ENCODE results near the gene KMT2C. TPM values are rescaled to one million over a fixed set of nuclear protein-coding genes. Genes with fewer than 3 reads are reported as not detected.

KMT2C gene
- total and polyA plus RNA-seq, 2 of the 13 experiments (the other 11 are each of a cell fraction or from before 2014, with no cell fraction given) = 7.1 to 14.4 TPM

DNA sequence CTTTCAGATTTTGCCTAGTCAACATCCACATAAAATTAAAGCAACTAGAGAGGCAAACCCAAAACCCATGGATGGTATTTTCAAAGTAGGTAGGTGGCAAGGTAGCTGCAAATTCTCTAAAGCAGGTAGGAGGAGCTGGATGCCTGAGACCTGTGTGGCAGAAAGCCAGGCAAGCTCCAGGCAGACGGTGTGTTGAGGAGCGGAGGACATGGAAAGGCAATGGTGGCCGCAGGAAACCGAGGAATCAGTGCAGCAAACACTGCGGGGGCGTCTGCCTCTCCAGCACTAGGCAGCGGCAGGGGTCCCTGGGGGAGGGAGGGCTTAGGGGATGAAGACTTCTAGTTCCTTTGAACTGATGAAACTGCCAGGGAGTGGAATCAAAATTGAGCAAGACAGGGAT, 309.1 kb downstream of the KMT2C start:
- intact Hi-C loops (cut with micrococcal nuclease; ENCODE audit: unreplicated experiment) (no loop called here), in situ Hi-C loops (cut with HindIII; ENCODE audit: extremely low pct_ligation_motif_present, low pct_unique_long_range_greater_than_20kb) (no loop called here)
- ChIA-PET CTCF (ENCODE audit: low intra/inter-chr PET ratio, low total read pairs) (no interaction called here), POLR2A (no interaction called here)
- Histone ChIP-seq H4K20me1 (ENCODE audit: insufficient read depth, low read length) (no peaks in the 10 kb centered on the region), H3K27me3 (ENCODE audit: control insufficient read depth in 1 of 2, insufficient read depth in 2 of 2, low read length in 2 of 2) (no peaks in the 10 kb centered on the region), H3K4me3 (replicated peaks in 1 of 3; ENCODE audit: insufficient read depth in 1 of 3, low read depth in 2 of 3, low read length in 3 of 3) (no peak overlapping the region), H3K4me1 (ENCODE audit: insufficient read depth, low read length) (no peaks in the 10 kb centered on the region), H3K4me2 (ENCODE audit: low read depth, low read length) (no peak overlapping the region), H3K9me3 (ENCODE audit: low read length) (no peaks in the 10 kb centered on the region), H3K79me2 (ENCODE audit: insufficient read depth, low read length) (no peaks in the 10 kb centered on the region), H3K9ac (ENCODE audit: insufficient read depth, low read depth, low read length) (no peak overlapping the region), H2AFZ (ENCODE audit: low read length) (no peak overlapping the region), H3K27ac (ENCODE audit: extremely low read length, insufficient read depth, low read length) (no peak overlapping the region), H3K36me3 (replicated peaks in 1 of 2; ENCODE audit: control insufficient read depth in 1 of 2, insufficient read depth in 2 of 2, low read length in 2 of 2) (peaks cover 5 to 31% of the 10 kb centered on the region in 2 experiments)
- DNase-seq (ENCODE audit: low spot score) (no peak), ATAC-seq (no peak), FAIRE-seq (no peak)
- 98% methylated on average over 7 of the region's 7 CpGs for WGBS (ENCODE audit: low lambda C conversion rate)
- TF ChIP-seq ZGPAT (CRISPR knock-in tag; IDR thresholded peaks at IDR 0.05) (no peak), SMAD1 (CRISPR knock-in tag; IDR thresholded peaks at IDR 0.05; ENCODE audit: borderline replicate concordance, low read depth) (no peak), ZNF781 (CRISPR knock-in tag; IDR thresholded peaks at IDR 0.05; ENCODE audit: borderline replicate concordance, not compliant biosample characterization) (no peak), ZBTB8A (CRISPR knock-in tag; IDR thresholded peaks at IDR 0.05; ENCODE audit: borderline replicate concordance, low read depth) (no peak), ZNF782 (CRISPR knock-in tag; IDR thresholded peaks at IDR 0.05; ENCODE audit: borderline replicate concordance) (no peak)
- BruUV-seq (replicated peaks) = no TSS peak

- H3K36me3 ChIP-seq (replicated peaks in 1 of 2; ENCODE audit: control insufficient read depth in 1 of 2, insufficient read depth in 2 of 2, low read length in 2 of 2) = peaks cover 20 to 49% of the 10 kb centered on the region in 2 experiments
- BruUV-seq (replicated peaks) = no TSS peak
- TF ChIP-seq GTF3A (CRISPR knock-in tag; conservative IDR thresholded peaks at IDR 0.05) (no peak), SAFB2 (CRISPR knock-in tag; IDR thresholded peaks at IDR 0.05; ENCODE audit: borderline replicate concordance, low read depth) (no peak), MEIS2 (CRISPR knock-in tag; IDR thresholded peaks at IDR 0.05) (no peak), NFKB2 (CRISPR knock-in tag; IDR thresholded peaks at IDR 0.05; ENCODE audit: borderline replicate concordance) (no peak), THYN1 (CRISPR knock-in tag; IDR thresholded peaks at IDR 0.05; ENCODE audit: borderline replicate concordance, low read depth) (no peak), HNRNPL (IDR thresholded peaks at IDR 0.05; ENCODE audit: low read depth, low read length) (no peak)
- TF ChIP-seq, protein P1, sequence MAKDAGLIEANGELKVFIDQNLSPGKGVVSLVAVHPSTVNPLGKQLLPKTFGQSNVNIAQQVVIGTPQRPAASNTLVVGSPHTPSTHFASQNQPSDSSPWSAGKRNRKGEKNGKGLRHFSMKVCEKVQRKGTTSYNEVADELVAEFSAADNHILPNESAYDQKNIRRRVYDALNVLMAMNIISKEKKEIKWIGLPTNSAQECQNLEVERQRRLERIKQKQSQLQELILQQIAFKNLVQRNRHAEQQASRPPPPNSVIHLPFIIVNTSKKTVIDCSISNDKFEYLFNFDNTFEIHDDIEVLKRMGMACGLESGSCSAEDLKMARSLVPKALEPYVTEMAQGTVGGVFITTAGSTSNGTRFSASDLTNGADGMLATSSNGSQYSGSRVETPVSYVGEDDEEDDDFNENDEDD (CRISPR knock-in tag; IDR thresholded peaks at IDR 0.05; ENCODE audit: borderline replicate concordance) = no peak
- TF ChIP-seq, protein P2, sequence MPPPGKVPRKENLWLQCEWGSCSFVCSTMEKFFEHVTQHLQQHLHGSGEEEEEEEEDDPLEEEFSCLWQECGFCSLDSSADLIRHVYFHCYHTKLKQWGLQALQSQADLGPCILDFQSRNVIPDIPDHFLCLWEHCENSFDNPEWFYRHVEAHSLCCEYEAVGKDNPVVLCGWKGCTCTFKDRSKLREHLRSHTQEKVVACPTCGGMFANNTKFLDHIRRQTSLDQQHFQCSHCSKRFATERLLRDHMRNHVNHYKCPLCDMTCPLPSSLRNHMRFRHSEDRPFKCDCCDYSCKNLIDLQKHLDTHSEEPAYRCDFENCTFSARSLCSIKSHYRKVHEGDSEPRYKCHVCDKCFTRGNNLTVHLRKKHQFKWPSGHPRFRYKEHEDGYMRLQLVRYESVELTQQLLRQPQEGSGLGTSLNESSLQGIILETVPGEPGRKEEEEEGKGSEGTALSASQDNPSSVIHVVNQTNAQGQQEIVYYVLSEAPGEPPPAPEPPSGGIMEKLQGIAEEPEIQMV (CRISPR knock-in tag; IDR thresholded peaks at IDR 0.05; ENCODE audit: low read depth) = no peak
These were observed 313.3 kb downstream of the KMT2C start for GRCh38 chr7:152122540-152122939.

More at GRCh38 chr7:152122540-152122939, 313.3 kb downstream of the KMT2C start:
- Histone ChIP-seq H3K4me3 (replicated peaks in 1 of 3; ENCODE audit: insufficient read depth in 1 of 3, low read depth in 2 of 3, low read length in 3 of 3) (no peak overlapping the region), H3K27me3 (ENCODE audit: control insufficient read depth in 1 of 2, insufficient read depth in 2 of 2, low read length in 2 of 2) (no peaks in the 10 kb centered on the region), H3K4me1 (ENCODE audit: insufficient read depth, low read length) (no peaks in the 10 kb centered on the region), H2AFZ (ENCODE audit: low read length) (no peak overlapping the region), H3K9ac (ENCODE audit: insufficient read depth, low read depth, low read length) (no peak overlapping the region), H4K20me1 (ENCODE audit: insufficient read depth, low read length) (no peaks in the 10 kb centered on the region), H3K27ac (ENCODE audit: extremely low read length, insufficient read depth, low read length) (no peak overlapping the region), H3K79me2 (ENCODE audit: insufficient read depth, low read length) (no peaks in the 10 kb centered on the region), H3K4me2 (ENCODE audit: low read depth, low read length) (no peak overlapping the region), H3K9me3 (ENCODE audit: low read length) (no peaks in the 10 kb centered on the region)
- WGBS (ENCODE audit: low lambda C conversion rate) = 100% methylated on average over 1 of the region's 1 CpG
- FAIRE-seq (no peak), ATAC-seq (no peak), DNase-seq (ENCODE audit: low spot score) (no peak)
- POLR2A ChIA-PET = no interaction called here
- intact Hi-C loops (cut with micrococcal nuclease; ENCODE audit: unreplicated experiment) = no loop called here
- in situ Hi-C loops (cut with HindIII; ENCODE audit: extremely low pct_ligation_motif_present, low pct_unique_long_range_greater_than_20kb) = no loop called here
- CTCF ChIA-PET (ENCODE audit: low intra/inter-chr PET ratio, low total read pairs) = no interaction called here
